Activated CD4-positive, CD25-positive, alpha-beta regulatory T cell treated with anti-CD3 and anti-CD28 coated beads, Interleukin-2, amount 50 U/mL, for 24 hours (primary cell): ENCODE results near the gene SLC22A15.
"Not testable (repeated sequence)": the region's sequence is repeated elsewhere in the genome, so short reads cannot be mapped to it uniquely, and the experiment has no call there.

Source experiments
- ATAC-seq, 2 donors: fragments of 150-1000 bp; cut with Tn5 transposase; one replicate each; pipeline ENCODE4 v1.10.0; 2021; ENCODE audit warnings: mild to moderate bottlenecking in 1 of 2, moderate library complexity in 1 of 2

The SLC22A15 gene

DNA sequence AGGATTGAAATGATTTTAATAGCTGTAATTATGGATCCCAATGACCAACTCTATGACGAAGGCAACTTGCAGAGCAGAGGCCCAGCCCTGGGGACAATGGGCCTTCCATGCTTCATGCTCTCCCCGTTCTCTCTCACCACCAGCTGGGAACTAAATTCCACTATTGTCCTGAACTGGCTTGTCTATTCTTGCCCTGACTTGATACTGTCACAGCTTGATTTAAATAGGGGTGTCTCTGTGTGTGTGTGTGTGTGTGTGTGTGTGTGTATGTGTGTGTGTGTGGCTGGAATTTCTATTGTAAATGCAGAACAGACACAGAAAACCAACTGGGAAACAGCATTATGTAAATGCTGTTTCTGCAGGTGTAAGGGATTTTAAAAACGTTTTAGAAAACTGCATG lies 57.0 kb downstream of the SLC22A15 start:
- no peak for ATAC-seq

- ATAC-seq: no peak
These were observed 59.9 kb downstream of the SLC22A15 start for GRCh38 chr1:116036255-116036654.

DNA sequence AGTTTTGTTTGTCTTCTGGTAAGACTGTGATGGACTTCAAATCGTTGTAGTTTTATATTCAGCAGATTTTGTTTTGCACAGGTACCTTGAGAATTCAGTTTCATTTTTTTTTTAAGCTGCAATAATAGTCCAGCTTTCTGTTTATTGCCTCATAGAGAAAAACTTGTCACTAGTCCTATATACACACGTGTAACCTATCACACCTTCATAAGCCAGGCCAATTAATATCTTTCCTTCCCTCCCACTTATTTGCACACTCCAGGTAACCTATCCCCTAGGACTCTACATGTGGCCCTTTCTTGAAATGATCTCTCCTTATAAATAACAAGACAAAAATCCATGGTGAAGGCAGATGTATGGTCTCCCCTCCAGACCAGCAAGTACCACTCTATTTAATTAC lies 62.4 kb downstream of the SLC22A15 start:
- no peak for ATAC-seq

DNA sequence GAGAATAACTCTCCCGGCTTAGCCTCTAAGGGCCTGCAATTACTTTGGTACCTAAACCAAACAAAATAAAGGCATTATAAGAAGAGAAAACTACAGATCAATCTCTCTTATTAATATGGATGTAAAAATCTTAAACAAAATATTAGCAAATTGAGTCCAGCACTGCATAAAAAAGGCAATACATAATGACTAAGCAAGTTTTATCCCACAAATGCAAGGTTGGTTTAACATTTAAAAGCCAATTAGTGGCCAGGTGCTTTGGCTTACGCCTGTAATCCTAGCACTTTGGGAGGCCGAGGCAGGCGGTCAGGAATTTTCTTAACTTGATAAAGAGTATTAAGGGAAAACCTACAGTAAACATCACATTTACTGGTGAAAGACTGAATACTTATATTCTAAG lies 67.8 kb downstream of the SLC22A15 start:
- ATAC-seq: no peak

- not testable (repeated sequence) for ATAC-seq
These were observed 70.6 kb downstream of the SLC22A15 start for GRCh38 chr1:116046933-116047332.

- ATAC-seq: not testable (repeated sequence)
These were observed 75.6 kb downstream of the SLC22A15 start for GRCh38 chr1:116051896-116052295.

DNA sequence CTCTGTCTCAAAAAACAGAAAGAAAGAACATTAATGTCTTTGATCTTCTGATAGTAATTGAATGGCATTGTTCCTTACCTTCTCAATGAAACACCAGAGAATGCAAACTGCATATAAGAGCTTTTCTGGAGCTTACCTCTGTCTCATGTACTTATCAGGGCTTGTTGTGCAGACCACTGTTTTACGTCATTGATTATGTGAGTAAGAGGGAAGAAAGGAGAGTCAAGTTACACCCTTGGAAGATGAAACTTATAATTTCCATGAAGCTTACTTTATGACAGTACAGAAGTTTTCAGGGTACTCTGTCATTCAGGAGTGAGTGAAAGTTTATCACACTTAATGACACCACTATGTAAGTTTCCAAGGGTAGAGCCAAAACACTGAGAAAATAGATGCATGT lies 85.9 kb downstream of the SLC22A15 start:
- ATAC-seq: no peak

GRCh38 chr1:116064616-116065015 lies 88.3 kb downstream of the SLC22A15 start:
- ATAC-seq: no peak

DNA sequence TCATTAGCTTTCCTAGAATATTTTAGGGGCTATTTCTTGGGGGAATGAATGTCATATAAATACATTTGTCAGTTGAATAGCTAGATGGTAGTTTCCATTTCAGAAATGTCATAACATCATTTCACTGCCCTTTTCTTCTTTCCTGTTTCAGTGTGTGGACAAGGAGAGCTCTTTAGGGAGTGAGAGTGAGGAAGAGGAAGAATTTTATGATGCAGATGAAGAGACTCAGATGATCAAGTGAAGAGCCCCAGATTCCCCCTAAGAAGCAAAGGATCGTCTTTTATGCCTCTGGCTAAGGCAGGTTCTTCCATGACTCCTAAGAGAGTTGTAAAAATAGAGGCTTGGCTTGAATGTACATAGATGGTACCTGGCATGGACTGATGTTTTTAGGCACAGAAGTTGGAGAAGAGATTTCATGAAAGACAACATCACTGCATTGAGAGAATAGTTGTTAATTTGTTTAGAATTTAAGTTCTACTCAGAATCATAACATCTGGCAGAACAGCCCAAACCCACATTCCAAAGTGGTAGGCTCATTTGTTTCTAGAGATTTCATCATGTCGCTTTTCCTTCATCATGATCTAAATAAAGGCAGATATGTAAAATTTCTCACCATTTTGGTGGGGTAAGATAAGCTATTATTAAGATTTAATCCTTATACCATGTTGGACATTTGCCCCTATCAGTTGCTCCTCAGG lies 90.7 kb downstream of the SLC22A15 start:
- ATAC-seq: no peak

DNA sequence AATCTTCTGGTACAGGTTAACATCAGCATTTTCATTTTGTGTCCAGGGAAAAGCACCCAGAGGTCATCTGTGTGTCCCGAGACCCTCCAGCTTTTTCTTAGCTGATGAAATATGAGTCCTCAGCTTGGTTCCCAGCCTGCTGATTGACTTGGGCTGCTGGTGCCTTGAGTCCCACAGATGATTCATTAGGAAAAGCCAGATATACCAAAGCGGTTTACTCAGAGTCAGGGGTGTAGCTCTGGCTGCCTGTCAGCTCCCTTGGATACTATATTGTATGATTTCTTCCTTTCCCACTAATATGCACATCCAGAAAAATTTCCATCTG lies 91.2 kb downstream of the SLC22A15 start:
- no peak for ATAC-seq

DNA sequence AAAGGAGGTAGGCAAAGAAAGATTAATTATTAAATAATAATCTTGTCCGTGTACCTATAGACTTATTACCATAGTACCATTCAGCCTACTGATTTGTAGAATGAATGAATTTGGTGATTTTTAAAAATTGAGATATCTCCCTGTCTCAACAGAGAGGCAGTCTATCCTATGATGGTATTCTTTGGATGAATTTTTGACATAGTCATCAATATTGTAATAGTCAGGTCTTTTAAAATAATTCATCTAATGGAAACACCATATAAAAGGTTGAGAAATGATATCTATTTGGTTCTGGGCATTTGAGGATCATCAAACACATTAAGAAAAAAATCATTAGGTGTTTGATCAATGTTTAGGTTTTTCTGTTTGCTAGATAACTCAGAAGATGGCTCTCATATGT lies 99.3 kb downstream of the SLC22A15 start:
- ATAC-seq: no peak

GRCh38 chr1:116075990-116076389 lies 99.7 kb downstream of the SLC22A15 start:
- no peak for ATAC-seq

GRCh38 chr1:116076831-116077230 lies 100.5 kb downstream of the SLC22A15 start:
- ATAC-seq: no peak

DNA sequence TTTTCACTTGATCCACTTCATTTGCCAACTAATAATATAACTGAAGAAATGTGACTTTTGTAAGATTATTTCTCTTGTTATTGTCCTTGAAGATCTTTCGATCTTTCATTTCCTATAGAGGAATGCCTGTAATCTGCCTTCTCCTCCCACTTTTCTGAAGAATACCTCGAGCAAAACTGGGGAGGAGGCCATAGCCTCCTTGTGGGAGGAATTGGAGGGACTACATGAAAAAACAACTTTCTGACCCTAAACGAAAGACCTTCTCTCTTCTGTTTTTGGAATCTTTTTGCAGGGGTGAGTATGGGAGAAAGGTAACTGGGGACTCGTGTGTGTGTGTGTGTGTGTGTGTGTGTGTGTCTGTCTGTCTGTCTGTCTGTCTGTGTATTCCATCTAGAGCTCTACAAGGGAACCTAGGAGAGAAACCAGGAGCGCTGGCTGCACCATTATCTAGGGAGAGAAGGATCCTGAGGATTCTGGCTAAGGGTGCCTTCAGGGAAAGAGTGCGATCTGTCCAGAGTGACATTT lies 102.4 kb downstream of the SLC22A15 start:
- no peak for ATAC-seq

DNA sequence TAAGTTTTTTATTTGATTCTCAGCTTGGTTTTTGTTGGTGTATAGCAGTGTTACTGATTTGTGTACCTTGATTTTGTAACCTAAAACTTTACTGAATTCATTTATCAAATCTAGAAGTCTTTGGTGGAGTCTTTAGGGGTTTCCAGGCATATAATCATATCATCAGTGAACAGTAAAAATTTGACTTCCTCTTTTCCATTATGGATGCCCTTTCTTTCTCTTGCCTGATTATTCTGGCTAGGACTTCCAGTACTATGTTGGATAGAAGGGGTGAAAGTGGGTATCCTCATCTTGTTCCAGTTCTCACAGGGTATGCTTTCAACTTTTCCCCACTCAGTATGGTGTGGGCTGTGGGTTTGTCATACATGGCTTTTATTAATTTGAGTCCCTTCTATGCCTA lies 111.3 kb downstream of the SLC22A15 start:
- no peak for ATAC-seq

DNA sequence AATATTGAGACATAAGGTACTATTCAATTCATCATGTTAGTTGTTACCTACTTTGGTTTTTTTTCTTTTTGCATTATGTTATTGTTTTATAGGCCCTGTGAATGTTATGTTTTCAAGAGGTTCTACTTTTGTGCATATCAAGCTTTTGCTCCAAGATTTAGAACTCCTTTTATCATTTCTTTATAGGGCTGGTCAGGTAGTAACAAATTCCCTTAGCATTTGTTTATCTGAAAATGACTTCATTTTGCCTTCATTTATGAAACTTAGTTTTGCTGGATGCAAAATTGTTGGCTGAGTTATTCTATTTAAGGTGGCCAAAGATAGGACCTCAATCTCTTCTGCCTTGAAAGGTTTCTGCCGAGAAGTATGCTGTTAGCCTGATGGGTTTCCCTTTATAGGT lies 113.6 kb downstream of the SLC22A15 start:
- ATAC-seq: no peak

- no peak for ATAC-seq
These were observed 114.8 kb downstream of the SLC22A15 start for GRCh38 chr1:116091083-116091482.

GRCh38 chr1:116092752-116093489 lies 116.6 kb downstream of the SLC22A15 start:
- no peak for ATAC-seq

- ATAC-seq: no peak
These were observed 118.7 kb downstream of the SLC22A15 start for GRCh38 chr1:116095027-116095426.

DNA sequence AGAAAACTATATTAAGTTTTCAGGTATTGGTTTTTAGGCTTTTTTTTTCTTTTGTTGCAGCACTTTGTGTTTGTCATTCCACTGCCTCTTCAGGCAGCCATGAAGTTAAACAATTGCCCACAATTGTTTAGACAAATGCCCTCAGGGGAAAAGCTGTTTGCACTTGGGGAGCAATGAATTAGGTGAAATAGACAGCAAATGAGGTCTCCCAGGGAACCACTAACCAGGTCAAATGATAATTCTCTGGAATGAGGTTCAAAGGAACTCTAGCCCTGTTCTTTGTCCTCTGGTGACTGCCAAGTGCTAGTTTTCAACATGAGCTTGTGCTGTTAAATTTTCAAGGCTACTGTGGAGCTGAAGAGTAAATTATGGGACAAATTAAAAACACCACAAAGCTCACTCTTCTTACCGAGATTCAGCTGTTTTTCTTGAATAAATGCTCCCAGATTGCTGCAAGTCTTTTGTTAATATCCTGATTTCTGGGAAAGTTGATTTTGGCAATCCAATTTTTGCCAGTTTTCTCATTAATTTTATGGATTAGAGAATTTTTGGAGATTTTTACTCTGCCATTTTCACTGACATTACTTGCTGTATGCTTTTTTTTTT lies 119.8 kb downstream of the SLC22A15 start:
- ATAC-seq: no peak

DNA sequence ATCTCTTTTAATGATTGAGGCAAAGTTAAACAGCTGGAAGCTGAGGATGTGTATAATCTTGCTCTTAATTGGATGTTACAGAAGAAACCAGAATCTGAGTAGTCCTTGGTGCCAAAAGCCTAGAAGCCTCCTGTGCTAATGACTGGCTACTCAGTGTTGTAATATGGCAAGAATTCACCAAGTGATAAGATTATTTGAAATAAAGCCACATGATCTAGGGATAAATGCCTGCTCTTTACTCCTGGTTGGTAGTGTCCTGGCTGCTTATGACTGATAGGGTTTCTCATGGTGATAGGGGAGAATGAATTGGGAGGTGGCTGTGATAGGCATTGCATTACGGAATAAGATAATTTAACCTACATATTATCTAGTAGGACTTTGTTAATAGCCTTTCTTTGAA lies 121.3 kb downstream of the SLC22A15 start:
- ATAC-seq: no peak

DNA sequence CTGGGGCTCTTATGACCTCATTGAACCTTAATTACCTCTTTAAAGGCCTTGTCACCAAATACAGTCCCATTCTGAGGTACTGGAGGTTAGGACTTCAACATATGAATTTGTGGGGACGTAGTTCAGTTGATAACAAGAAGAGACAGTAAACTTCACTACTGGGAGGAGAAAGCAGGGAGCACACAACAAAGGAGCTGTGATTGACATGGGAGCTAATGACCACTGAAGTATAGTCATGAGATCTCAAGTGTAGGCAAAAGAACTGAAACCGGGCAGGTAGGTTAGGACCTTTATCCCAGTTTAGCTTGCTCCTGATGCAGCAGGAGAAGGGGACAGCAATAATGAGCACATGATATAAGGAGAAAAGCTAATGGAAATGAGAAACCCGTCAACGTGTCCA lies 123.1 kb downstream of the SLC22A15 start:
- no peak for ATAC-seq

GRCh38 chr1:116099919-116100318 lies 123.6 kb downstream of the SLC22A15 start:
- ATAC-seq: no peak

DNA sequence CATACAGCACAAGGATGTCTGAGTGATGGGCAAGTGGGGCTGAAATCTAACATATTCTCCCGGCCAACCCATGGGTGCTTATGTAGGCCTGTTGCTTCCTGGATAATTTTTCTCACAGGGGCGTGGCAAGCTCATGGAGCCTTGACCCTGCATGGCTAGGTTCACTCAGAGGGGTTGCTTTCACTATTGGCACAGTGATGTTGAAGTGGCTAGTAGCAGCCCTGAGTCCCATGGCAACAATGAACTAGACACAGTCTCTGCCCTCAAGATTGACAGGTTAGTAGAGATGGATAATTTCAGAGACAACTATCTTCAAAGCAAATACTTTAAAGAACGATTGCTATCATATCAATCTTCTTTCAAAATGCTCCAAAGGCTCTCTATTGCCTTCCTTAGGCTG lies 128.4 kb downstream of the SLC22A15 start:
- no peak for ATAC-seq
